DND-41 (cell line): ENCODE results near the gene SPTLC3.
A peak's percentile ranks its signal among the peaks of the same experiment; 100 is the strongest.

Experiments
- CTCF ChIP-seq: IDR thresholded peaks from 2 replicates; pipeline ENCODE4 v1.5.1; 2012; ENCODE audit warnings: borderline replicate concordance, low read length, moderate library complexity, mild to moderate bottlenecking; ENCODE audit not compliant: poor library complexity, severe bottlenecking; ENCODE audit errors: extremely low read depth
- EZH2 ChIP-seq: IDR thresholded peaks from 3 replicates; pipeline ENCODE4 v1.6.1; 2012; ENCODE audit warnings: borderline replicate concordance, low read depth, mild to moderate bottlenecking, moderate library complexity, low read length, inconsistent platforms; ENCODE audit not compliant: severe bottlenecking

- TF ChIP-seq CTCF, result peak; percentile 100
- no peak for TF ChIP-seq EZH2
These were observed 110.8 kb downstream of the SPTLC3 start for GRCh38 chr20:13119583-13119982.
